Stimulated activated naive B cell treated with anti-CD40 and anti-IgM and Interleukin-4, amounts not matched to agents 10 μg/mL and 1 μg/mL and 100 μg/mL, for 72 hours (primary cell): ENCODE results near the gene LRP5.

ENCODE experiments used
- ATAC-seq, 2 donors: fragments of 150-1000 bp; cut with Tn5 transposase; replicated peaks; 2 replicates each; pipeline ENCODE4 v1.10.0; 2021; ENCODE audit warnings: moderate library complexity in 1 of 2
- DNase-seq: peaks from one replicate; pipeline ENCODE4 v3.0.0; 2021
- H3K27ac Mint-ChIP-seq: one replicate; pipeline ENCODE4 v1.8.0; 2022; ENCODE audit warnings: mild to moderate bottlenecking, mixed read lengths
- H3K27me3 Mint-ChIP-seq, 2 donors: one replicate each; pipeline ENCODE4 v1.8.0; 2022; ENCODE audit warnings: mixed read lengths in 2 of 2
- H3K36me3 Mint-ChIP-seq, 2 donors: one replicate each; pipeline ENCODE4 v1.8.0; 2022; ENCODE audit warnings: mixed read lengths in 2 of 2, mild to moderate bottlenecking in 1 of 2
- H3K4me1 Mint-ChIP-seq, 2 donors: one replicate each; pipeline ENCODE4 v1.8.0; 2022; ENCODE audit warnings: mixed read lengths in 2 of 2, mild to moderate bottlenecking in 1 of 2
- H3K4me3 Mint-ChIP-seq, 2 donors: one replicate each; pipeline ENCODE4 v1.8.0; 2022; ENCODE audit warnings: mild to moderate bottlenecking in 2 of 2, mixed read lengths in 2 of 2, moderate library complexity in 1 of 2
- H3K9me3 Mint-ChIP-seq, 2 donors: one replicate each; pipeline ENCODE4 v1.8.0; 2022; ENCODE audit warnings: mixed read lengths in 2 of 2, mild to moderate bottlenecking in 1 of 2

Gene LRP5

DNA sequence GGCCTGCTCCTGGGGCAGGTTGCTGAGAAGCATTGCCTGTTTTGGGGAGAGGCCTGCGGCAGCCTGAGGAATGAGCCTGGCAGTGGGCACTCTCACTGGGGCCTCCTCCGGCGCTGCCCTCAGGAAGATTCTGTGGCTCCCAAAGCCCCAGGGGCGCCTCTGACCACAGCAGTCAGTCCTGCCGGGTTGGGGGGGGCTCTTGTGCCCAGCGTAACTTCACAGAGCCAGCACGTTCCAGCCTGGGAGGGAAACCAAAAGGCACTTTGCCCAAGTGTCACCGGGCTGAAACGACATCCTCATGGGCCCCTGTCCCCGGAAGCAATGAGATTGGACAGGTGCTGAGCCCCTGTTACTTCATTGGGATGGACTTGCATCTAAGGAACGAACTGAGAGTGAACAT is 4.3 kb upstream of the LRP5 start:
- Mint-ChIP-seq H3K4me3 (no peak overlapping the region), H3K27ac (no peak overlapping the region), H3K36me3 (peaks cover 3% of the 10 kb centered on the region in 2 donors), H3K27me3 (peaks cover under 1 to 6% of the 10 kb centered on the region in 2 donors), H3K9me3 (peaks cover 1 to 4% of the 10 kb centered on the region in 2 donors), H3K4me1 (peaks cover 5 to 6% of the 10 kb centered on the region in 2 donors)
- ATAC-seq: no peak
- no peak for DNase-seq

DNA sequence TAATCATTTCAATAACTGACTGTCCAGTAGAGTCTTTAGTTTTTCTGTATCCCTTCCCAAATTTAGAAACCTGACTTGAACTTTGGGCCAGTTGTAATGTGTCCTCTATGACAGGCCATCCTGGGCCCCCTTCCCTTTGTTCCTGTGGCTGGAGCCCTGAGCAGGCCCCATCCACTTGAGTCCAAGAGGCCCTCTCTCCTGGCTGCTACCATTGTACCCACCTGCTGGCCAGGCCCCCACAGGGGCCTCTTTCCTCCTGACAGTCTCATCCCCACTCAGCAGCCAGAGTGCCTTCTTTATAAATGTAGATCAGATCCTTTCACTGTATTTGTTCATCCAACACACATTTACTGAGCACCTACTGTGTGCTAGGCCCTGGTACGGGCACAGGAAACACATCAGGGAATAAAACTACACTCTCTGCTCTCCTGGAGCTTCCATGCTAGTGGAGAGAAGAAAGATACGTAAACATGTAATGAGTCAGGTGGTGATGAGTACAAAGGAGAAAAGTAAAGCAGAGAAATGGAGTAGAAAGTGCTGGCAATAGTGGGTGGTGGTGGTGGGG is 2.7 kb upstream of the LRP5 start:
- ATAC-seq (no peak), DNase-seq (no peak)
- Mint-ChIP-seq H3K4me1 (peaks cover 12 to 17% of the 10 kb centered on the region in 2 donors), H3K9me3 (no peaks in the 10 kb centered on the region), H3K36me3 (no peaks in the 10 kb centered on the region), H3K27ac (no peak overlapping the region), H3K4me3 (no peak overlapping the region), H3K27me3 (peaks cover 17 to 22% of the 10 kb centered on the region in 2 donors)

DNA sequence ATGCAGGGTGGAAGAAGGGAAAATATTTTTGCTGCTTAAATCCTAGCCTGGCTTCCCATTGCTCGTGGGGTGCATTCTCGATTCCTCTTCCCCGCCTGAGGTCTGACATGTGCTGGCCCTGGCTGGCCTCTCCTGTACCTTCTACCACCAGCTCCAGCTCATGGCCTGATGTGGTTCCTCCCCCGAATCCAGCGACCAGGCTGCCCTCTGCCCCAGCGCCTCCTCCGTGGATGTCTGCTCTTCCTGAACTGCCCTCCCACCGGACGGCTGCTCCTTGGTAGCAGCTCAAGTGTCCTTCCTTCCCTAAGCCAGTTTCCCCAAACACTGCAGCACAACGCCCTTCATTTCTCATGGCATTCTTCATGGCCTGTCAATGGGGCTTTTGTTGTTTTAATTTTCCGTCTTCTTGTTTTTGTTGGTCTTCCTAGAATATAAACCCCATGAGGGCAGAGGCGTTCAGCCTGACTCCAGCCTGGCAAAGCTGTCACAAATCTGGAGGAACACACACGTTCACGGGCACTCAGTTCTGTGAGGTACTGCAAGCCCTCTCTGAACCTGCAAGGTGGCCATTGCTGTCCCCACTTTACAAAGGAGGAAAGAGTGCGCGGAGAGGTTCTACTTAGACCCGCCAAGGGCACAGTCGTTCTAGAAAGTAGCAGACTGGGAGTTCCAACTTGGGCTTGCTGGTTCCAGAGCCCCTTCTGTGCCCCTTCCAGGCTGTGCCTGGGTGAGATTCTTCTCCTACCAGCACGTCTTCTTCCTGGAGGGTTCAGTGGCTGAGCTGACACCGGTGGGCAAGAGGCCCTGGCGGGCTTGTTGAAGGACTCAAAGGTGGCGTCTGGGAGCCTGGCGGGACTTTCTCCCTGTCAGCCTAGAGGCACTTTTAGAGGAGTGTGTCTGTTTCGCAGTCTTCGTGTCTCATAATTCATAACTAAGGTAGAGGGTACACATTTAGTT is 953 bp upstream of the LRP5 start:
- Mint-ChIP-seq H3K4me1 (peaks cover 19% of the 10 kb centered on the region in 2 donors), H3K9me3 (no peaks in the 10 kb centered on the region), H3K27ac (no peak overlapping the region), H3K27me3 (peaks cover 29 to 37% of the 10 kb centered on the region in 2 donors), H3K4me3 (peak overlapping the region; percentile 45 to 50), H3K36me3 (no peaks in the 10 kb centered on the region)
- no peak for ATAC-seq
- DNase-seq: no peak

DNA sequence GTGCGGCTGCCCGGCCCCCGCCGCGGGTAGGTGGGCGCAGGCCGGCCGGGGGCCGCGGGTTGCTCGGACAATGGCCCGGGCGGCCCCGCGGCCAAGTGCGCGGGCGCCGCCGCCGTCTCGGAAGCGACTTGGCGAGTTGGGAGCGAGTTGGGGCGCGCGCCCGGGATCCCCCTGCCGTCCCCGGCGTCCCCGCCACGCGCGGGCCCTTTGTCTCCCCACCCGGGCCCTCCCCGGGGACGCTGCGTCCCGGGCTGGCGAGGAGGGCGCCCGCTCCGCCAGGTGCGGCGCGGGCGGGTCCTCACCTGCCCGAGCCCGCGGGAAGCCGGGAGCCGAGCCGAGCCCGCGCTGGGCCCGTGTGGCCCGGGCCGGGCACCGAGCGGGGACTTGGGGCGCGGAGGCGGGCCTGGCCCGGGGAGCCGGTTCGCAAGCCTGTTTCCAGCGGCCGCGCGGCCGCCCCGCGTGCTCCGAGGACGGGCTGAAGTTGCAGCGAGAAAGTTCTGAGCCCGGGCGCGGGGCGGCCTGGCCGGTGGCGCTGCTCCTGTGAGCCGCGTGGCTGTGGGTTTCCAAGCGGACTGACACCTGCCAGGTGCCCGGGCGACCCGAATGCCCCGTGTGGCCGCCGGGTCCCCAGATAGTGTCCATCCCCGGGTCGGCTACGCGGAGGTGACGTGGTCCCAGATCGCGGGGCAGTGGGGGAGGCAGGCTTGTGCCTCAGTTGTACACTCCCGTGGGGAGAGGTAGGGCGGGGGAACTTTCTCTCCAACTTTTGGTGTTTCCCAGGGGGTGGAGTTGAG is 586 bp downstream of the LRP5 start:
- Mint-ChIP-seq H3K36me3 (no peaks in the 10 kb centered on the region), H3K27me3 (peaks cover 38 to 43% of the 10 kb centered on the region in 2 donors), H3K27ac (peak overlapping the region; percentile 59), H3K9me3 (no peaks in the 10 kb centered on the region), H3K4me3 (peak overlapping the region; percentile 82 to 83), H3K4me1 (peaks cover 19% of the 10 kb centered on the region in 2 donors)
- ATAC-seq (peak; percentile 48 to 58), DNase-seq (no peak)

DNA sequence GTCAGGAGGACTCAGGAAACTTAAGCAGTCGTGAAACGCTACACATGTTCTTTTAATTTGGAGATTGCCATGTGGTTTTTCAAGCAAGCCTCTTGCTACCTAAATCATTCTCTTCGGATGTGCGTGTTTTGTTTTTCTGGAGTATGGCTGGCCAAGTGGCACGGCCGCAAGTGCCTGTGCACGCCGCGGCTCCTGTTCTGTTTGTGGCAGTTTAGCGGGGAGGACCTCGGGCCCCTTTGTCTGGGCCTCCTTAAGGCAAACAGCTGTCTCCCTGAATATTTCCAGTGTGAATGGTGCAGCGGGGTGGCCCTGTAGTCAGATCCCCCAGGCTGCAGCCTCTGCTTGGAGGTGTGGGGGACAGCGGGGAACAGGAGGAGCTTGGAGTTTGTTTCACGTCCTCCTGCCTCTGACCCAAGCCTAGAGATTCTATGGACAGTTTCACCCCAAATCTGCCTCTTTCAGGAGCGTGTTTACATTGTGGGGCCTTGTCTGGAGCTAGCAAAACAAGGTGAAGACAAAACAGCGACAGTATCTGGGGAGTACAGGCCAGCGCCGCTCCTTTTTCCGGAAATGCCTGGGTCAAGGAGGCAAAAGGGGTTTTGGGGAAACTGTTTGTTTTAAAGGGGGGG is 1.3 kb downstream of the LRP5 start:
- peaks cover 19% of the 10 kb centered on the region in 2 donors for H3K4me1 Mint-ChIP-seq
- peak overlapping the region; percentile 82 to 83 for H3K4me3 Mint-ChIP-seq
- no peak for DNase-seq
- H3K27me3 Mint-ChIP-seq: peaks cover 38 to 43% of the 10 kb centered on the region in 2 donors
- peak overlapping the region; percentile 59 for H3K27ac Mint-ChIP-seq
- peak; percentile 13 to 27 for ATAC-seq
- H3K36me3 Mint-ChIP-seq: no peaks in the 10 kb centered on the region
- no peaks in the 10 kb centered on the region for H3K9me3 Mint-ChIP-seq

DNA sequence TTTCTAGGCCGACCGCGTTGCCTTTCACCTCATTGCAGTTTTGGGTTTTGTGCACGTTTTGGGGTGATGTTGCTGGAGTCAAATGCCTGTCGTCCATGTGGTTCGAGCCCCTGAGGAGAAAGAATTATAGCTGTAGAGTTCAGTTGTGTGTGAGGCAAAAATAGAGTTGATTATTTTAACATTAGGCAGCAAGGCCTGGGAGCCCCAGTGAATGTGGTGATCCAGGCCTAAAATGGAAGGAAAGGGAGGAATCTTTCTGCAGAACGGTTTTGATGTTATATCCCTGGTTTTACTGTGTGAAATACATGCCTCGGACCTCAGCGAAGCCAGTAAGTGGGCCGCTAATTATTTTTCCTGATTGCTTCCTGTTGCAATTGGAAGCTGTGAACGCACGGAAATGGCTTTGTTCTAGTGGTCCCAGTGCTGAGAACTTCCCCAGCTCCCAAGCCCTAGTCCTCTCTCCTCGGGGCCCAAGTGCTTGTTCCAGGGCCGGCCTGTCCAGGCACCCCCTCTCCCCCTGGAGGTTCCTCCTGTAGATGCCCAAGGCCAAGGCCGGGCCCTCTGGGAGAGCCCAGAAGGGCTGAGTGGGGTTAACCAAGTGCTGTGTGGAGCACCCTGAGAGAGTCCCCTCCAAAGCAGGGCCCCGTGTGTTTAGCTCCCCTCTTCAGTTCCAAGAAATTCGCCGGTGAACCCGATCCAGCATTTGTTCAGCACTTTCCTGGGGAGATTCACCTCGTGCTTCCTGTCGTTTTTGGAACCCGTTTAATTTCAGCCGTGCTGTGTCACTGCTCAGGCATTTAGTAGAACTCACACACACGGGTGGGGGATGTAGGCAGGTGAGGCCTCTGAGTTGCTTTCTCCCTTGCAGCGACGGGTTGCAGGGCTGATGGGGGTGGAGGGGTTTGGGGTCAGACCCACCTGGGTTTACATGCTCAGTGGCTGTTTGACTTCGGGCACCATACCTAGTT is 2.1 kb downstream of the LRP5 start:
- H3K4me1 Mint-ChIP-seq: peaks cover 19% of the 10 kb centered on the region in 2 donors
- no peaks in the 10 kb centered on the region for H3K9me3 Mint-ChIP-seq
- H3K27ac Mint-ChIP-seq: peak overlapping the region; percentile 69
- ATAC-seq (no peak), DNase-seq (no peak)
- H3K27me3 Mint-ChIP-seq: peaks cover 39 to 44% of the 10 kb centered on the region in 2 donors
- H3K36me3 Mint-ChIP-seq: peaks cover 0 to 1% of the 10 kb centered on the region in 2 donors
- peak overlapping the region; percentile 82 to 83 for H3K4me3 Mint-ChIP-seq

DNA sequence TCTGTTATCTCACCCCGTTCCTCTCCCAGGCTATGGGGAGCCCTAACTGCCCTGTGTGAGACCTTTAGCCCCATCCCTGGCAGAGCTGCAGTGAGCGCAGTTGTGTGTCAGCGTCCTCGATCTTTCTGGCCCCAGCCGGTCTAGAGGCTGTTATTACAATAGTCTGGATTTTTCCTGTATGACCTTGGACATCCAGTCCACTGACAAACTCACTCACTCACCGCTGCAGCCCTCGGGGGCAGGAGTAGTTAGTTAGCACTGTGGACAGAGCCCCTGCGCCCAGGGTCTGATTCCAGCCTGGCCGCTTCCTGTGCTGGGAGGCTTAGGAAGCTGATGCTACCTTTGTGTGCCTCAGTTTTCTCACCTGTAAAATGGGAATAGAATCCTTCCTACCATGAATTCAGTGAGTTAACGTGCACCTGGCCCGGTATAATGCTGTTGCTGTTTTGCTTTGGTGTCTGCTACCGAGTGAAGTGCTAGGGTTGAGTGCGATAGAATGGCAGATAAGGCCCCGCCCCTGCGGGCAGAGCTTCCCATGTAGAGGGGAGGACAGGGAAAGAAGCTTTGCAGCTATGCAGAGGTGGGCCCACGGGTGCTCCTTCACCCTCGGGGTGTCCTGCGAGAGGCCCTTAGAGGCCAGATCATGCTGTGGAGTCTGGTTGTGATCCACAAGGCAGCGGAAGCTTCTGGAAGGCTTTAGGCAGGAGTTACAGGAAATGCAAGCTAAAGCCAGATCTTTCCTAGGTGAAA is 3.0 kb downstream of the LRP5 start:
- ATAC-seq (no peak), DNase-seq (no peak)
- Mint-ChIP-seq H3K9me3 (no peaks in the 10 kb centered on the region), H3K27ac (no peak overlapping the region), H3K4me1 (peaks cover 19% of the 10 kb centered on the region in 2 donors), H3K4me3 (no peak overlapping the region), H3K36me3 (peaks cover 0 to 2% of the 10 kb centered on the region in 2 donors), H3K27me3 (peaks cover 42 to 46% of the 10 kb centered on the region in 2 donors)

DNA sequence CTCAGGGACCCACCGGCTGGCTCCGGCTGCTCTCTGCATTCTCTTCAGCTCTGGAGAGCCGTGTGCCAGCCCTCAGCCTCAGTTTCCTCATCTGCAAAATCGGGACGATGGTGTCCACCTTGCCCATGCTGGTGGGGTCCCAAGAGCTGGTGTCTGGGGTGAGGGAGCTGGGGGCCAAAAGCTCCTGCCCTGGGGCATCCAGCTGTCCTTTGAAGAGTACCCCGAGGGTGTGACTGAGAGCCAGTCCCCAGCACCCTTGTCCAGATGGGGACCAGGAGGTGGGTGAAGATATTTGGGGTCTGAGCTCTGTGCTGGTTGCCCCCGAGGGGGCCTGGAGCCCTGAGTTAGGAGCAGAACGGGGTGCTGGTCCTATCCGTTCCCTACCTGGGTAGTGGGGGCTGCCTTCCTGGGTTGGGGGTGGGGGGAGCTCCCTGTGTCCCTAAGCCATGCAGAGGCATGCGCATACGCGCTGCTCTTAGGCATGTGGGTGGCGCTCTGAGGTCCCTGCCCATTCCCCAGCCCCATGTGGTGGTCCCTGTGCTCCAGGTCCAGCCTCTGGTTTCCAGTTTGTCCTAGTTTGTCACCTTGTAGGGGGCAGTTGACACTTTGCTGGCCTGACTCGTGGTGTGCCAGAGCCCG is 4.9 kb downstream of the LRP5 start:
- ATAC-seq (no peak), DNase-seq (no peak)
- no peaks in the 10 kb centered on the region for H3K9me3 Mint-ChIP-seq
- peaks cover 42 to 49% of the 10 kb centered on the region in 2 donors for H3K27me3 Mint-ChIP-seq
- H3K4me1 Mint-ChIP-seq: peaks cover 19% of the 10 kb centered on the region in 2 donors
- peaks cover 0 to 2% of the 10 kb centered on the region in 2 donors for H3K36me3 Mint-ChIP-seq
- H3K27ac Mint-ChIP-seq: no peak overlapping the region
- no peak overlapping the region for H3K4me3 Mint-ChIP-seq

DNA sequence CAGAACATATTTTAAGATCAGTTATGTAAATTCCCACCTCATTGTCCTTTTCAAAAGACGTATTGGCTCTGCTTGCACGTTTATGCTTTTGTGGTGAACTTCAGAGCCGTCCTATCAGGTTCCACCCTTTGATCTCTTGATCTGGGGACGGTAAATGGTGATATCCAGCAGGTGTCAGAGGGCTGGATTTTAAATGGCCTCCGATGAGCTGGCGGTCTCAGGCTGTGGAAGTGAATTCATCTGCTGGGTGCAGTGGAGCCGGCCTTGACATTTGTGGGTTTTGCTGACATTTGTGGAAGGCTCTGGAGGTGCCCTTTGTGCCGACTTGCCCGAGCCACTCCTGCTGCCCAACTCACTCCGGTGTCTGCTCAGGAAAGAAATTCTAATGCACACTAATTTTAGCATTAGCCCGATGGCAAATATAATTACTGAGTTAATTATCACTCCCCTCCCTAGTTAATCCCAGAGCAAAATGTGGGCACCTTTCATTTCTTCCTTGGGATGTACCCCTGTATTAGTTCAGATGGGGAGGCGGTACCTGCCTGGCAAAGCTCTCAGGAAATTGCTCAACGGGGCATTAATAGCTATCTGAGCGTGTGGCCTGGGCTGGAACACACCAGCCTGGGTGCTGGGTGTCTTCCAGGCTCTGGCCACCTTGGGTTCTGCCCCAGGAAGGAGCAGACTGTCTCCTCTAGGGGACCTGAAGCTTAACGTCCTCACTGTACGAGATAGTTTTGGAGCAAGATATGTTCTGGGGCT is 9.1 kb downstream of the LRP5 start:
- DNase-seq (no peak), ATAC-seq (no peak)
- peaks cover 13 to 23% of the 10 kb centered on the region in 2 donors for H3K27me3 Mint-ChIP-seq
- no peaks in the 10 kb centered on the region for H3K4me1 Mint-ChIP-seq
- H3K4me3 Mint-ChIP-seq: no peak overlapping the region
- no peaks in the 10 kb centered on the region for H3K9me3 Mint-ChIP-seq
- peaks cover 0 to 2% of the 10 kb centered on the region in 2 donors for H3K36me3 Mint-ChIP-seq
- no peak overlapping the region for H3K27ac Mint-ChIP-seq

DNA sequence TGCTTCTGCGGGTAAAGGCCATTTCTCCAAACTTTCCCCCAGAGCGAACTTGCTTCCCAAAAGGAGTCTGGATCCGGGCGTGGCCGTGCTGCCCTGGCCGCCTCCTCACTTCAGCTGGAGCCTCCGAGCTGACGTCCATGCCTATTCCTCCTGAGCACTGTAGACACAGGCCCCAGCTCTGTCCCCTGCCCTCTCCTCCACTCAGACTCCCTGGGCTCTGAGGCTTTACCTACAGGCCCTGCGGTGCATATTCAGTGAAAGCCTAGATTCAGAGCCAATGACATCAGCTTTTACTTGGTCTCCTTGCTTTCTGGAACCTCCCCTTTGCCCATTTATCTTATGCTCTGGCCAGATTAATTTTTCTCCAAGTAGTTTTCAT is 9.7 kb downstream of the LRP5 start:
- Mint-ChIP-seq H3K4me1 (no peaks in the 10 kb centered on the region), H3K27me3 (peaks cover 8 to 17% of the 10 kb centered on the region in 2 donors), H3K9me3 (no peaks in the 10 kb centered on the region), H3K36me3 (peaks cover 0 to 2% of the 10 kb centered on the region in 2 donors), H3K27ac (no peak overlapping the region), H3K4me3 (no peak overlapping the region)
- no peak for DNase-seq
- ATAC-seq: no peak

DNA sequence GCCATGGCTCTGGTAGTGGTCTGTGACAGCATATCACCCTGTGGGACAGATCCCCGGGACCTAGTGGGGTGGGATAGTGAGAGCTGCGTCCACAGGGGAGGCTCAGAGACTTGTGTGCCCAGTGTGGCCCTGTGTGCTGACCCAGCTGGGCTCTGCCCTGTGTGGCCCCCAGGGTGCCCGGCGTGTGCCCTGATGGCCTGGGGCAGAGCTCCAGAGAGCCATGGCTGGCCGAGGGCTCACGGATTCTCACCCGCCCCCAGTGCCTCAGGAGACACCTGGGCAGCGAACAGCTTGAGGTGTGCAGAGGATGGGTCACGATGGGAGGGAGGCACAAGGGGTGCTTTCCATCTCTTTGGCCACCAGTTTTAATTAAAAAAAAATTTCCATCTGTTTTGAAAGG is 11.8 kb downstream of the LRP5 start:
- Mint-ChIP-seq H3K9me3 (no peaks in the 10 kb centered on the region), H3K4me1 (peaks cover 11 to 15% of the 10 kb centered on the region in 2 donors), H3K27me3 (peaks cover 8 to 33% of the 10 kb centered on the region in 2 donors), H3K4me3 (no peak overlapping the region), H3K36me3 (peaks cover 0 to 2% of the 10 kb centered on the region in 2 donors), H3K27ac (no peak overlapping the region)
- DNase-seq: no peak
- ATAC-seq: no peak

DNA sequence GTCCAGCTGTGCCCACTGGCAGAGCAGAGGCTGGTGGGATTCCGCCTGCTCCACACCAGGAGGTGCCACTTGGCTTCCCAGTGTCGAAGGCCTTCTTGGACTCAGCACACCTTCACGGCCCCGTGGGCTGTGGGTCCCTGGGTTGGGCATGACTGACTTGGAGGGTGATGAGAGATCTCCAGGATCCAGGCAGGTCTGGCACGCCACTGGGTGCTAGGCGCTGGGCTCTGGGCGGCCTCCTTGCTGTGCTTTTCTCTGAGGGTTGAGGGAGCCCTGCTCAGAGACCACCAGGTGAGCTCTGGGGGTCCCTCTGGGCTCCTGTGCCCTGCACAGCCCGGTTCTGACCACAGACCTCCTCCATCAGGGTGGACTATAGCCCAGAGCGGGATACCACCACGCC is 12.3 kb downstream of the LRP5 start:
- peaks cover 4 to 34% of the 10 kb centered on the region in 2 donors for H3K27me3 Mint-ChIP-seq
- no peak overlapping the region for H3K27ac Mint-ChIP-seq
- DNase-seq (no peak), ATAC-seq (no peak)
- H3K4me3 Mint-ChIP-seq: no peak overlapping the region
- no peaks in the 10 kb centered on the region for H3K36me3 Mint-ChIP-seq
- peaks cover 11 to 15% of the 10 kb centered on the region in 2 donors for H3K4me1 Mint-ChIP-seq
- no peaks in the 10 kb centered on the region for H3K9me3 Mint-ChIP-seq
